ENCODE data around the gene IQGAP1. TPM values are rescaled to one million over a fixed set of nuclear protein-coding genes. Genes with fewer than 3 reads are reported as not detected.
"Not testable (repeated sequence)": the region's sequence is repeated elsewhere in the genome, so short reads cannot be mapped to it uniquely, and the experiment has no call there.

Gene IQGAP1
- total RNA-seq, 1 donor from 2014 or later = 210 TPM

GRCh38 chr15:90410316-90410715 lies 22.3 kb downstream of the IQGAP1 start:
- not testable (repeated sequence) for DNase-seq (ENCODE audit: low spot score)

GRCh38 chr15:90411176-90411575 lies 23.1 kb downstream of the IQGAP1 start:
- DNase-seq (ENCODE audit: low spot score) = no peak

GRCh38 chr15:90412356-90413194 lies 24.5 kb downstream of the IQGAP1 start:
- no peak for DNase-seq (ENCODE audit: low spot score)

GRCh38 chr15:90413411-90414379 lies 25.7 kb downstream of the IQGAP1 start:
- DNase-seq (ENCODE audit: low spot score) = no peak

GRCh38 chr15:90414408-90415028 lies 26.5 kb downstream of the IQGAP1 start:
- DNase-seq (ENCODE audit: low spot score) = no peak

- DNase-seq (ENCODE audit: low spot score) = not testable (repeated sequence)
These were observed 28.0 kb downstream of the IQGAP1 start for GRCh38 chr15:90416052-90416451.

GRCh38 chr15:90418627-90419026 lies 30.6 kb downstream of the IQGAP1 start:
- DNase-seq (ENCODE audit: low spot score) = no peak

- no peak for DNase-seq (ENCODE audit: low spot score)
These were observed 31.2 kb downstream of the IQGAP1 start for GRCh38 chr15:90419206-90419605.

- DNase-seq (ENCODE audit: low spot score) = no peak
These were observed 31.8 kb downstream of the IQGAP1 start for GRCh38 chr15:90419738-90420406.

GRCh38 chr15:90420451-90420850 lies 32.4 kb downstream of the IQGAP1 start:
- no peak for DNase-seq (ENCODE audit: low spot score)

GRCh38 chr15:90421527-90421926 lies 33.5 kb downstream of the IQGAP1 start:
- no peak for DNase-seq (ENCODE audit: low spot score)

- DNase-seq (ENCODE audit: low spot score) = no peak
These were observed 34.0 kb downstream of the IQGAP1 start for GRCh38 chr15:90422043-90422442.

- DNase-seq (ENCODE audit: low spot score) = no peak
These were observed 34.9 kb downstream of the IQGAP1 start for GRCh38 chr15:90422936-90423335.

GRCh38 chr15:90423801-90424319 lies 35.8 kb downstream of the IQGAP1 start:
- DNase-seq (ENCODE audit: low spot score) = no peak

GRCh38 chr15:90425726-90426346 lies 37.8 kb downstream of the IQGAP1 start:
- DNase-seq (ENCODE audit: low spot score) = no peak

GRCh38 chr15:90427185-90427584 lies 39.1 kb downstream of the IQGAP1 start:
- no peak for DNase-seq (ENCODE audit: low spot score)

- DNase-seq (ENCODE audit: low spot score) = no peak
These were observed 44.2 kb downstream of the IQGAP1 start for GRCh38 chr15:90432253-90432652.

- no peak for DNase-seq (ENCODE audit: low spot score)
These were observed 47.8 kb downstream of the IQGAP1 start for GRCh38 chr15:90435652-90436337.

GRCh38 chr15:90436952-90437351 lies 48.9 kb downstream of the IQGAP1 start:
- no peak for DNase-seq (ENCODE audit: low spot score)

- no peak for DNase-seq (ENCODE audit: low spot score)
These were observed 49.5 kb downstream of the IQGAP1 start for GRCh38 chr15:90437516-90437915.
